HCT116 (cell line): ENCODE measurements around the gene CCDC134. TPM values are rescaled to one million over a fixed set of nuclear protein-coding genes. Genes with fewer than 3 reads are reported as not detected.

ENCODE experiments used
- ATAC-seq: fragments of 200-7000 bp; cut with Tn5 transposase; 2 replicates; pipeline ENCODE4 v1.9.1; 2020; ENCODE audit warnings: mild to moderate bottlenecking, moderate library complexity
- BruUV-seq: library from RNA; stranded (reverse); fragments of 400-500 nt; replicated peaks from 2 replicates; lab custom pipeline; 2021; lab: Mats Ljungman, UMichigan
- CTCF ChIA-PET: fragments of 300-600 bp; sonication (Branson Sonifier 250); formaldehyde crosslinking; loops from one replicate; lab custom pipeline; 2021; ENCODE audit warnings: antibody characterized with exemption; lab: Charles Lee
- POLR2A ChIA-PET: fragments of 300-600, 350-600 bp; sonication (Branson Sonifier 250); formaldehyde crosslinking; loops from one replicate; lab custom pipeline; 2021; ENCODE audit warnings: antibody characterized with exemption; lab: Charles Lee
- RAD21 ChIA-PET, 2 experiments: fragments of 300-600 bp; sonication (Branson Sonifier 250); formaldehyde crosslinking; loops; one replicate each; lab custom pipeline; 2023; ENCODE audit warnings: low total read pairs in 2 of 2; ENCODE audit not compliant: uncharacterized antibody in 2 of 2, unreplicated experiment in 2 of 2, low non-redundant PET in 1 of 2; lab: Charles Lee
- DNase-seq: peaks from one replicate; pipeline ENCODE4 v3.0.0-alpha.2; 2010; ENCODE audit warnings: low read depth, low spot score
- H2AFZ ChIP-seq: fragments of 200-600 bp; shearing (Covaris generic), sonication (generic); 2 replicates; pipeline ENCODE4 v1.6.1; 2017; ENCODE audit warnings: low read depth, mixed run types, mixed read lengths, antibody characterized with exemption, low read length; ENCODE audit not compliant: poor library complexity, severe bottlenecking
- H3K27ac ChIP-seq: 2 replicates; pipeline ENCODE4 v1.5.1; 2012; ENCODE audit warnings: low read depth, low read length
- H3K27me3 ChIP-seq: fragments of 200-600 bp; sonication (generic); 2 replicates; pipeline ENCODE4 v1.6.1; 2016; ENCODE audit warnings: mixed run types, low read length, mixed read lengths; ENCODE audit not compliant: insufficient read depth
- H3K36me3 ChIP-seq, 2 experiments: fragments of 200-500 bp in 1 of 2; fragments of 200-600 bp in 1 of 2; sonication (Bioruptor generic) in 1 of 2; sonication (generic) in 1 of 2; 2 replicates each; pipeline versions ENCODE4 v1.5.1 to v1.6.1; 2014 to 2016; ENCODE audit warnings: low read length in 2 of 2, inconsistent platforms in 1 of 2, mixed read lengths in 1 of 2, mixed run types in 1 of 2; ENCODE audit not compliant: insufficient read depth in 2 of 2, control insufficient read depth in 1 of 2
- H3K4me1 ChIP-seq, 2 experiments: fragments of 200-600 bp in 1 of 2; sonication (generic) in 1 of 2; 2 replicates each; pipeline versions ENCODE4 v1.5.1 to v1.6.1; 2012 to 2017; ENCODE audit warnings: low read length in 2 of 2, inconsistent platforms in 1 of 2, mild to moderate bottlenecking in 1 of 2, mixed read lengths in 1 of 2, mixed run types in 1 of 2, moderate library complexity in 1 of 2; ENCODE audit not compliant: insufficient read depth in 2 of 2, control insufficient read depth in 1 of 2
- H3K4me2 ChIP-seq: fragments of 200-600 bp; sonication (generic); 2 replicates; pipeline ENCODE4 v1.6.1; 2017; ENCODE audit warnings: mixed run types, low read length, mixed read lengths
- H3K4me3 ChIP-seq, 2 experiments: fragments of 200-600 bp in 1 of 2; sonication (generic) in 1 of 2; replicated peaks in 1 of 2; 2 replicates each; pipeline ENCODE4 v1.5.1; 2011 to 2016; ENCODE audit warnings: low read length in 2 of 2, control low read depth in 1 of 2, low read depth in 1 of 2, mild to moderate bottlenecking in 1 of 2, mixed read lengths in 1 of 2, mixed run types in 1 of 2
- H3K79me2 ChIP-seq: fragments of 200-600 bp; sonication (generic); 2 replicates; pipeline ENCODE4 v1.6.1; 2017; ENCODE audit warnings: mild to moderate bottlenecking, mixed run types, low read length, moderate library complexity, mixed read lengths; ENCODE audit not compliant: insufficient read depth
- H3K9ac ChIP-seq: fragments of 200-600 bp; sonication (generic); 2 replicates; pipeline ENCODE4 v1.6.1; 2016; ENCODE audit warnings: low read length, mixed read lengths
- H3K9me2 ChIP-seq: fragments of 200-600 bp; sonication (generic), shearing (Covaris generic); 2 replicates; pipeline ENCODE4 v1.6.1; 2017; ENCODE audit warnings: mixed run types, mild to moderate bottlenecking, moderate library complexity; ENCODE audit not compliant: insufficient read depth
- H3K9me3 ChIP-seq, 2 experiments: fragments of 200-500 bp in 1 of 2; fragments of 200-600 bp in 1 of 2; sonication (Bioruptor generic) in 1 of 2; sonication (generic) in 1 of 2; 2 replicates each; pipeline ENCODE4 v1.6.1; 2014 to 2017; ENCODE audit warnings: low read length in 2 of 2, mixed read lengths in 2 of 2, inconsistent platforms in 1 of 2, low read depth in 1 of 2, mild to moderate bottlenecking in 1 of 2, mixed run types in 1 of 2, moderate library complexity in 1 of 2; ENCODE audit not compliant: control insufficient read depth in 1 of 2, insufficient read depth in 1 of 2
- H4K20me1 ChIP-seq: fragments of 200-600 bp; sonication (generic), shearing (Covaris generic); 2 replicates; pipeline ENCODE4 v1.6.1; 2017; ENCODE audit warnings: mixed run types, mild to moderate bottlenecking, moderate library complexity; ENCODE audit not compliant: insufficient read depth
- CBX3 ChIP-seq: IDR thresholded peaks from 2 replicates; pipeline ENCODE4 v1.6.1; 2012; ENCODE audit warnings: low read depth
- CTCF ChIP-seq, 3 experiments: fragments of 200-600 bp in 1 of 3; sonication (generic) in 1 of 3; IDR thresholded peaks in 2 of 3; conservative IDR thresholded peaks in 1 of 3; 2 replicates each; pipeline ENCODE4 v1.5.1; 2012 to 2017; ENCODE audit warnings: low read depth in 2 of 3, low read length in 2 of 3, antibody characterized with exemption in 1 of 3, borderline replicate concordance in 1 of 3, control low read depth in 1 of 3, mild to moderate bottlenecking in 1 of 3, mixed read lengths in 1 of 3, mixed run types in 1 of 3, moderate library complexity in 1 of 3; ENCODE audit not compliant: insufficient read depth in 1 of 3
- EGR1 ChIP-seq: IDR thresholded peaks from 2 replicates; pipeline ENCODE4 v1.6.1; 2012; ENCODE audit warnings: low read depth
- EZH2 ChIP-seq: fragments of 200-600 bp; sonication (generic); IDR thresholded peaks from 2 replicates; pipeline ENCODE4 v1.6.1; 2017; ENCODE audit warnings: antibody characterized with exemption, mixed run types
- EZH2phosphoT487 ChIP-seq: fragments of 200-600 bp; IDR thresholded peaks from 2 replicates; pipeline ENCODE4 v1.6.1; 2018; ENCODE audit warnings: antibody characterized with exemption, borderline replicate concordance
- JUND ChIP-seq: IDR thresholded peaks from 2 replicates; pipeline ENCODE4 v1.6.1; 2012
- MAX ChIP-seq: IDR thresholded peaks from 2 replicates; pipeline ENCODE4 v1.6.1; 2012
- POLR2AphosphoS5 ChIP-seq: IDR thresholded peaks from 2 replicates; pipeline ENCODE4 v1.6.1; 2011; ENCODE audit warnings: mild to moderate bottlenecking, low read depth, low read length, moderate library complexity
- RAD21 ChIP-seq: IDR thresholded peaks from 2 replicates; pipeline ENCODE4 v1.6.1; 2012; ENCODE audit warnings: low read depth, mild to moderate bottlenecking
- SP1 ChIP-seq: IDR thresholded peaks from 2 replicates; pipeline ENCODE4 v1.6.1; 2012; ENCODE audit warnings: low read depth
- SRF ChIP-seq: IDR thresholded peaks from 2 replicates; pipeline ENCODE4 v1.6.1; 2012; ENCODE audit warnings: low read depth
- TCF7L2 ChIP-seq: IDR thresholded peaks from 2 replicates; pipeline ENCODE4 v1.7.0; 2011; ENCODE audit warnings: borderline replicate concordance, inconsistent platforms; ENCODE audit not compliant: insufficient read depth, insufficient read length; ENCODE audit errors: extremely low read depth
- ZBTB33 ChIP-seq: IDR thresholded peaks from 2 replicates; pipeline ENCODE4 v1.6.1; 2011; ENCODE audit warnings: mild to moderate bottlenecking, low read length, moderate library complexity; ENCODE audit not compliant: insufficient replicate concordance; ENCODE audit errors: extremely low read depth
- ZFX ChIP-seq: fragments of 450-650 bp; IDR thresholded peaks from 2 replicates; pipeline ENCODE4 v1.6.1; 2017
- intact Hi-C: fragments of 100-400 bp; cut with micrococcal nuclease; formaldehyde crosslinking; loops from 2 replicates; pipeline ENCODE4 v1.10.0; 2022
- total RNA-seq: library from RNA; stranded (reverse); gene quantifications from one replicate; pipeline ENCODE4 v1.2.1, GENCODE V29; 2021; ENCODE audit not compliant: unreplicated experiment

The CCDC134 gene
- total RNA-seq, 1 experiment from 2014 or later, result 15.8 TPM

GRCh38 chr22:41874090-41874489 lies 73.6 kb downstream of the CCDC134 start (continued):
- TF ChIP-seq ZBTB33, result no peak
- no peak for TF ChIP-seq SP1
- no peak for TF ChIP-seq ZFX
- no peak for TF ChIP-seq POLR2AphosphoS5

GRCh38 chr22:41875531-41876270 lies 75.2 kb downstream of the CCDC134 start:
- intact Hi-C loops, result no loop called here
- ChIA-PET RAD21 (no interaction called here), CTCF (no interaction called here), POLR2A (no interaction called here)
- Histone ChIP-seq H3K4me3 (no peak overlapping the region), H3K27ac (no peak overlapping the region), H3K9me3 (no peaks in the 10 kb centered on the region), H2AFZ (no peak overlapping the region), H3K36me3 (peaks cover 23 to 49% of the 10 kb centered on the region in 2 experiments; a peak in 3 of 4 replicates), H3K9ac (no peak overlapping the region), H3K27me3 (no peaks in the 10 kb centered on the region), H3K4me1 (no peaks in the 10 kb centered on the region), H3K4me2 (no peak overlapping the region), H3K79me2 (no peaks in the 10 kb centered on the region), H3K9me2 (no peaks in the 10 kb centered on the region), H4K20me1 (no peaks in the 10 kb centered on the region)
- DNase-seq (no peak), ATAC-seq (no peak)
- no TSS peak for BruUV-seq
- TF ChIP-seq ZBTB33 (no peak), MAX (no peak), EZH2 (no peak), RAD21 (no peak), CTCF (IDR thresholded peaks at IDR 0.05 in 2 of 3, conservative IDR thresholded peaks at IDR 0.05 in 1 of 3; ENCODE audit: borderline replicate concordance in 1 of 3, insufficient read depth in 1 of 3, low read depth in 2 of 3, low read length in 2 of 3) (no peak), ZFX (no peak), EZH2phosphoT487 (no peak), SRF (no peak), CBX3 (no peak), EGR1 (no peak), JUND (no peak), TCF7L2 (no peak)
